ENCODE results near the gene CNDP2.

DNA sequence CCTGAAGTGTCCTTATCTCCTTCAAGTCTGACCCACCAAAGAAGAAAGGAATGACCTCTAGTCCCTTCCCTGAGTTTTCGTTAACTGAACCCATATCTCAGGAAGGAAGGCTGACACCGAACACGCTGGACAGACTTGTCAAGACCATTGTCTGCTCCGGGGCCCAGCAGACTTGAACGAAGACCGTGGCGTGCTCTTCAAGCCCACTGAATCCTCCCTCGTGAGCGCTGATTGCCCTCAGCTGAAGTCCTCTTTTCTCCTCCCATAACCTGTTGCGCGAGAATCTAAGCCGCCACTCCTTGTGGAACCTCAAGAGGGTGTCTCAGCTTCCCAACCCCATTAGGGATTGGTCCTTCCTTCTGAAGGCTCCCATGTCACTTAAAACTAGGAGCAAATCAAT lies 37.5 kb downstream of the CNDP2 start:
- TF ChIP-seq, protein P1, sequence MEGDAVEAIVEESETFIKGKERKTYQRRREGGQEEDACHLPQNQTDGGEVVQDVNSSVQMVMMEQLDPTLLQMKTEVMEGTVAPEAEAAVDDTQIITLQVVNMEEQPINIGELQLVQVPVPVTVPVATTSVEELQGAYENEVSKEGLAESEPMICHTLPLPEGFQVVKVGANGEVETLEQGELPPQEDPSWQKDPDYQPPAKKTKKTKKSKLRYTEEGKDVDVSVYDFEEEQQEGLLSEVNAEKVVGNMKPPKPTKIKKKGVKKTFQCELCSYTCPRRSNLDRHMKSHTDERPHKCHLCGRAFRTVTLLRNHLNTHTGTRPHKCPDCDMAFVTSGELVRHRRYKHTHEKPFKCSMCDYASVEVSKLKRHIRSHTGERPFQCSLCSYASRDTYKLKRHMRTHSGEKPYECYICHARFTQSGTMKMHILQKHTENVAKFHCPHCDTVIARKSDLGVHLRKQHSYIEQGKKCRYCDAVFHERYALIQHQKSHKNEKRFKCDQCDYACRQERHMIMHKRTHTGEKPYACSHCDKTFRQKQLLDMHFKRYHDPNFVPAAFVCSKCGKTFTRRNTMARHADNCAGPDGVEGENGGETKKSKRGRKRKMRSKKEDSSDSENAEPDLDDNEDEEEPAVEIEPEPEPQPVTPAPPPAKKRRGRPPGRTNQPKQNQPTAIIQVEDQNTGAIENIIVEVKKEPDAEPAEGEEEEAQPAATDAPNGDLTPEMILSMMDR (IDR thresholded peaks at IDR 0.05): no peak
- TF ChIP-seq, protein P2, sequence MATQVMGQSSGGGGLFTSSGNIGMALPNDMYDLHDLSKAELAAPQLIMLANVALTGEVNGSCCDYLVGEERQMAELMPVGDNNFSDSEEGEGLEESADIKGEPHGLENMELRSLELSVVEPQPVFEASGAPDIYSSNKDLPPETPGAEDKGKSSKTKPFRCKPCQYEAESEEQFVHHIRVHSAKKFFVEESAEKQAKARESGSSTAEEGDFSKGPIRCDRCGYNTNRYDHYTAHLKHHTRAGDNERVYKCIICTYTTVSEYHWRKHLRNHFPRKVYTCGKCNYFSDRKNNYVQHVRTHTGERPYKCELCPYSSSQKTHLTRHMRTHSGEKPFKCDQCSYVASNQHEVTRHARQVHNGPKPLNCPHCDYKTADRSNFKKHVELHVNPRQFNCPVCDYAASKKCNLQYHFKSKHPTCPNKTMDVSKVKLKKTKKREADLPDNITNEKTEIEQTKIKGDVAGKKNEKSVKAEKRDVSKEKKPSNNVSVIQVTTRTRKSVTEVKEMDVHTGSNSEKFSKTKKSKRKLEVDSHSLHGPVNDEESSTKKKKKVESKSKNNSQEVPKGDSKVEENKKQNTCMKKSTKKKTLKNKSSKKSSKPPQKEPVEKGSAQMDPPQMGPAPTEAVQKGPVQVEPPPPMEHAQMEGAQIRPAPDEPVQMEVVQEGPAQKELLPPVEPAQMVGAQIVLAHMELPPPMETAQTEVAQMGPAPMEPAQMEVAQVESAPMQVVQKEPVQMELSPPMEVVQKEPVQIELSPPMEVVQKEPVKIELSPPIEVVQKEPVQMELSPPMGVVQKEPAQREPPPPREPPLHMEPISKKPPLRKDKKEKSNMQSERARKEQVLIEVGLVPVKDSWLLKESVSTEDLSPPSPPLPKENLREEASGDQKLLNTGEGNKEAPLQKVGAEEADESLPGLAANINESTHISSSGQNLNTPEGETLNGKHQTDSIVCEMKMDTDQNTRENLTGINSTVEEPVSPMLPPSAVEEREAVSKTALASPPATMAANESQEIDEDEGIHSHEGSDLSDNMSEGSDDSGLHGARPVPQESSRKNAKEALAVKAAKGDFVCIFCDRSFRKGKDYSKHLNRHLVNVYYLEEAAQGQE (IDR thresholded peaks at IDR 0.05; ENCODE audit: insufficient read depth in 1 of 2, low read depth in 2 of 2, low read length in 1 of 2): no peak

Measured in Panc1 (cell line).